IPS-NIHi7 (cell line): ENCODE results near the gene EHD2.
A peak's percentile ranks its signal among the peaks of the same experiment; 100 is the strongest.
"Not testable (repeated sequence)": the region's sequence is repeated elsewhere in the genome, so short reads cannot be mapped to it uniquely, and the experiment has no call there.

Experiments used
- DNase-seq: peaks from one replicate; pipeline ENCODE4 v3.0.0; 2012; ENCODE audit warnings: mixed read lengths; ENCODE audit errors: extremely low spot score

EHD2 gene

DNA sequence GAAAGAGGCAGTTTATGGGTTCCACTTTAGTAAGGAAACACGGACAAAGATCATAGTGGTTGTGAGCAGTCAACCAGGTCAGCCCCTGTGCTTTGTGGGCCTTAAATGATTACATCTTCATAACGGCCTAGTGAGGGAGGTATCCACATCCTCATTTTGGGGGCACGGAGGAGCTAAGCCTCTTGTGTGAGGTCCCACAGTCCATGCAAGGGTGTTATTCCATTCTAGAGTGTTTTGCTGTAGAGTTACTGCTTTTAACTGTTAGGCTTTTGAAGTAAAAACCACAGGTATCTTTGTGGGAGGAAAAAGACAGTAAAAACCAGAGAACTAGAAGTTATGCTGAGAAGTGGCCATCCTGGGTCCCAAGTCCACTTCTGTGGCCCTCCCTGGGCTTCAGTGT, 36.1 kb downstream of the EHD2 start:
- DNase-seq, result no peak

DNA sequence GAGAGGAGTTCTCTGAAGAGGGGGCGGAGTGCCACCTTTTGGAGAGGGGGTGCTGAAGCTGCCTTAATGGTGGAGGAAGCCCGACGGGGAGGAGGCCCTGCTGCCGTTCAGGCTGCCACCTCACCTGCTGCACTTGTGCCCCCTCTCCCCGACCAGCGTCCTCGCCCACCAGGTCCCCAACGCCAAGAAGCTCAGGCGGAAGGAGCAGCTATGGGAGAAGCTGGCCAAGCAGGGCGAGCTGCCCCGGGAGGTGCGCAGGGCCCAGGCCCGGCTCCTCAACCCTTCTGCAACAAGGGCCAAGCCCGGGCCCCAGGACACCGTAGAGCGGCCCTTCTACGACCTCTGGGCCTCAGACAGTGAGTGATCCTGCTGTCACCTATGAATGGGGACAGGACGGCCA, 37.5 kb downstream of the EHD2 start:
- no peak for DNase-seq

DNA sequence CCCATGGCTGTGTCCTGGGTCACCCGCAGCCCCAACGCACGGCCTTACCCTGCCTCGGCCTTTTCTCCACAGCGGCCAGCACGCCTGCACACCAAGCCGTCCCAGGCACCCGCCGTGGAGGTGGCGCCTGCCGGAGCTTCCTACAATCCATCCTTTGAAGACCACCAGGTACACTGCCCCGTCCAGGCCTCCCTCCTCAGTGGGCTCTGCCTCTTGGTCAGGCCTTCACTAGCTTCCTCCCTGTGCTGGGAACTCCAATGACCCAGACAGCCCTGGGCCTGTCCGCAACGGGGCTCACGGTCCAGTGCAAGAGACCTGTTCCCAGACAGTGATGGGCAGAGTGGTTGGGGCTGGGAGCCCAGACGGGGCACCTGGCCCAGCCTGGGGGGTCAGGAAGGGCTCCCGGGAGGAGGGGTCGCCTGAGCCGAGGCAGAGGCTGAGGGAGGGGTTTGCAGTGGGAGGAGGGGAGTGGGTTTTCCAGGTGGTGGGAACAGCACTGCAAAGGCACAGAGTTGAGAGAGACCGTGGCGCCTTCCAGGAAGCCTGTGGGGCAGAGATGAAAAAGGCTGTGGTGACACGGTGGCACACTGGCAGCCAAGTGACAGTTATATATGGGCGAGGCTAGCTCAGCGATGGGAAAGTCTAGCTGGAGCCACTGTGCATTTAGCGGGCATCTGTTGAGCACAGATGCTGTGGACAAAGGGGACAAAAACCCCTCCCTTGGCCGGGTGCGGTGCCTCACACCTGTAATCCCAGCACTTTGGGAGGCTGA, 39.4 kb downstream of the EHD2 start:
- DNase-seq, result no peak

DNA sequence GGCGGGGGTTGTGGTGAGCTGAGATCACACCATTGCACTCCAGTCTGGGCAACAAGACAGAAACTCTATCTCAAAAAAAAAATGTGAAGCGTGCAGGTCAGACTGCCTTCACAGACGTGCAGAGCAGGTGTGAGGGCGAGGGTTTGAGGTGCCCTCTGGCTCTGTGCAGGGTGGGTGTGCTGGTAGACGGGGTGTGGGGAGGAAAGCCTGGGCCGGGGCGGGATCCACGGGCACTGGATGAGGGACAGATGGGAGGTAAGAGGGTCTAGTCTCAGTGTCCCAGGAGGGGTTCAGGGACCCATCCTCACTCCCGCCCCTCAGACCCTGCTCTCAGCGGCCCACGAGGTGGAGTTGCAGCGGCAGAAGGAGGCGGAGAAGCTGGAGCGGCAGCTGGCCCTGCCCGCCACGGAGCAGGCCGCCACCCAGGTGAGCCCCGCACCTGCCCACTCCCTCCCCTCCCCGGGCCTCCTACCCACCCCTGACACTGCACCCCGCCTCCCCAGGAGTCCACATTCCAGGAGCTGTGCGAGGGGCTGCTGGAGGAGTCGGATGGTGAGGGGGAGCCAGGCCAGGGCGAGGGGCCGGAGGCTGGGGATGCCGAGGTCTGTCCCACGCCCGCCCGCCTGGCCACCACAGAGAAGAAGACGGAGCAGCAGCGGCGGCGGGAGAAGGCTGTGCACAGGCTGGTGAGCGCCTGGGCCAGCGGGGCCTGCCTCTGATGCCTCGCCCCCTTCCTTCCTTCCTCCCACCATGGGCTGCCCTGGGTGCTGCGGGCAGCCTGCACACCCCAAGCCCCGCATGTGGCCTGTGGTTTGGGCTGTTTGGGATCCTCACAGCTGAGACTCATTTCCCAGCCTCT, 41.2 kb downstream of the EHD2 start:
- DNase-seq, result no peak

DNA sequence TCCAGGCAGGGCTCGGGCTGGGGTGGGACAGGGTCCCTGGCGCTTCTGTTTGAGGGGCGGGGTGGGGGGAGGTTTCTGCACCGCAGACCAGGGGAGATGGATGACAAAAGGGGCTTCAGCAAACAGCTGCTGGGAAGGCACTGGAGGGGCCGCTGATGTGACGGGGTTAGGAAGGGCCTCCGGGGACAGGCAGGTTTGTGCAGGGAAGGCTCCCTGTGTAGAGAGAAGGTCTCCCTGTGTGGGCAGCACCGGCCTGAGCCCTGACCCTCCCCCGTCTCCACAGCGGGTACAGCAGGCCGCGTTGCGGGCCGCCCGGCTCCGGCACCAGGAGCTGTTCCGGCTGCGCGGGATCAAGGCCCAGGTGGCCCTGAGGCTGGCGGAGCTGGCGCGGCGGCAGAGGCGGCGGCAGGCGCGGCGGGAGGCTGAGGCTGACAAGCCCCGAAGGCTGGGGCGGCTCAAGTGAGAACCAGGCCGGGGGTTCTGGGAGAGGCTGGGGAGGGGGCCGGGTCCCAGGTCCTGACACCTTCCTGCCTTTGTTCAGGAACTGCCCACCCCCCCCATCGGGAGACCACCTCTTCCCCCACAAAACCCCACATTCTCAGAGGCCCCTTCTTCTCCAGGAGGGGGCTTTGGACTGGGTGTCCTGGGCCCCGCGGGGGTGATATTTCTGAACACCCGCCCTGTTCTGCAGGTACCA, 42.0 kb downstream of the EHD2 start:
- DNase-seq, result no peak

DNA sequence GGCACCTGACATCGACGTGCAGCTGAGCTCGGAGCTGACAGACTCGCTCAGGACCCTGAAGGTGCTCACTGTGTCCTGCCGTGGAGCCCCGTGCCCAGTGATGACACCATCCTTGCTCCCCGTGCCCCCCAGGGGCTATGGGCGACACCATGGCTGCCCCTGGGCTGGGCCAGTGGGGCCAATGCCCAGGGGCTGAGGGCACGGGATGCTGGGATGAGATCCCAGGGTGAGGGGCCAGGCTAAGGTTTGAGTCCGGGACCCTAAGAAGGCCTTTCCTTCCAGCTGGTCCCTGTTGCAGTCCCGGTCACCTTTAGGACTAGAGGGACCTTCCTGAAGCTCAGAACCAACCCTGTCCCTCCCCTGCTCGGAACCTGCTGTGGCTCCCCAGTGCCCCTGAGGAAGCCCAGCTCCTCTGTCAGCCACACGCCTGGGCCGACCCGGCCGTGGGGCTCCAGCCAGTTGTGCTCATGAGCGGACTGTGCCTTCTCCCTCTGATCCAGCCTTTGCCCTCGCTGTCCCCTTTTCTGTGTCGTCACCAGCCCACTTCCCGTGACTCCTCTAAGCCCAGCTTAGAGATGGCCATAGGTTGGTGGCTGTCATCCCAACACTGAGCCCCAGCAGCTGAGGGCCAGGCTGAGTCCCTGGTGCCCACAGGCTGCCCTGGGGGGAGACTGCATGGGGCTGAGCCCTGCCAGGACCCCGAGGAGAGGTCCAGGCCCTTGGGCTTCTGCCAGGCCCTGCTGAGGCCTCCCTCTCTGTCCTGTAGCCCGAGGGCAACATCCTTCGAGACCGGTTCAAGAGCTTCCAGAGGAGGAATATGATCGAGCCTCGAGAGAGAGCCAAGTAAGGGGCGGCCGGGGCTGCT, 42.8 kb downstream of the EHD2 start:
- DNase-seq, result no peak

DNA sequence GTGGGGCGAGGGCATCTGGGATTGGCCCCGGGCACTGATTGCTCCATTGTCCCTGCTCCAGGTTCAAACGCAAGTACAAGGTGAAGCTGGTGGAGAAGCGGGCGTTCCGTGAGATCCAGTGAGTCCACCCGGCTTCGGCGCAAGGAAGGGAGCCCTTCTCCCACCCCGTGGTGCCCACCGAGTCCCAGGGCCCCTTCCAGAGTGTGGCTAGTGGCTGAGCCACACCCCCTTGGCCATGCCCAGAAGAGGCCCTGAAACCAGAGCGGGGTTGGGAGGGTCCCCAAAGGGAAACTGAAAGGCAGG, 43.4 kb downstream of the EHD2 start:
- no peak for DNase-seq

DNA sequence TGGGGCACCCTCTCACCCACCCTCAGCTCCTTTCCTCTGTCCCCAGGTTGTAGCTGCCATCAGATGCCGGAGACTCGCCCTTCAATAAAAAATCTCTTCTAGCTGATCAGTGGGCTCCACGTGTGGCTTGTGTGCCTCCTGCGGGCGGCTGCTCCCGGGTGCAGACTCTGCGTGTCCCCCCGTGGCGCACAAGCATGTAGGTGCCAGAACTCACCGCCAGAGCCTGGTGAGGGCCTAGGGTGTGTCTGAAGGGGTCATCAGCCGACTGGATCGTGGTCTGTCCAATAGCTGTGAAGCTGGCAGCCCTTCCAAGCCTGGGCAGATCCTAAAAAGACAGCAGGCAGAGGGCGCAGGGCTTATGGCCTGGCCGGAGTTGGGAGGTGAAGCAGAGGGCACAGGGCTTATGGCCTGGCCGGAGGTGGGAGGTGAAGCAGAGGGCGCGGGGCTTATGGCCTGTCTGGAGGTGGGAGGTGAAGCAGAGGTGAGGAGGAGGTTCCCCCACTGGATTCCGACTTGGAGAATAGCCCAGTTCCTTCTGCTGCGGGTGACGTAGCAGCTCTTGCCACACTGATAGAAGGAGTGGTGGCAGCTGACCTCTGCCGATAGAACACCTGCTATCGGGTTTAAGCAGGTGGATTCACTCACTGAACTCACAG, 43.9 kb downstream of the EHD2 start:
- no peak for DNase-seq

DNA sequence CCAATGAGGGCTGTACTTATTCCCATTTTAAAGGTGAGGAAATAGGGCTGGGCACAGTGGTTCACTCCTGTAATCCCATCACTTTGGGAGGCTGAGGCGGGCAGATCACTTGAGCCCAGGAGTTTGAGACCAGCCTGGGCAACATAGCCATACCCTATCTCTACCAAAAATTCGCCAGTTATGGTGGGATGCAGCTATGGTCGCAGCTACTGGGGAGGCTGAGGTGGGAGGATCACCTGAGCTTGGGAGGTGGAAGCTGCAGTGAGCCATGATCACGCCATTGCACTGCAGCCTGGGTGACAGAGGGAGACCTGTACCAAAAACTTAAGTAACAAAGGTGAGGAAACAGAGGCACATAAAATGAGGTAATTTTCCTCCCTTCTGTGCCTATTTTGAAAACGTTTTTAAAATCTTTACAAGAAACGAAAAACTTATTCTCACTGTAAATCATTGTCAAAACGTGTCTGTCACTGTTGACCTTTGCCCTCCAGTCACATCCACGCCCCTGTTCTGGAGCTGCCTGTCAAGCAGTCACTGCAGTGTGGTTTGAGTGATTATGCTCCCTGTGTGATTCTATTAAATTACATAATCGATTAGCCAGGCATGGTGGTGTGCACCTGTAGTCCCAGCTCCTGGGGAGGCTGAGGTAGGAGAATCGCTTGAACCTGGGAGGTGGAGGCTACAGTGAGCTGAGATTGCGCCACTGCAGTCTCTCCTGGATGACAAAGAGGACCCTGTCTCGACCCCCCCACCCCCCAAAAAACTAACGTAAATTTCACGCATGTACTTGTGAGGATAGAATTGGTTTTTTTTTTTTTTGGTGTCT, 44.6 kb downstream of the EHD2 start:
- DNase-seq, result no peak

DNA sequence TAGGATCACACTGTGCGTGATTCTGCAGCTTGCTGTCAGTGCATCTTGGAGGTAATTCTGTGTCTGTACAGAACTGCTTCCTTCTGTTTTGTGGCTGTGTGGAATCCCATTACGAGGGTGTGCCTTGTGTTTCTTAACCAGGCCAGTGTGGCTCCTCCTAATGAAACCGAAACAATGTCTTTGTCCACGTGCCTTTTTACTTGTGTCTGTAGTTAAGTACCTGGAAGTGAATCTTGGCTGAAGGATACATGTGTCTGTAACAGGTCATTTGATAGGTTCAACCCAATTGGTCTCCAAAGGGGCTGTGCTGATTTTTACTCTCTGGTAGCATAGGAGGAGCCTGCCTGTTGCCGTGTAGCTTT, 45.2 kb downstream of the EHD2 start:
- DNase-seq, result no peak

DNA sequence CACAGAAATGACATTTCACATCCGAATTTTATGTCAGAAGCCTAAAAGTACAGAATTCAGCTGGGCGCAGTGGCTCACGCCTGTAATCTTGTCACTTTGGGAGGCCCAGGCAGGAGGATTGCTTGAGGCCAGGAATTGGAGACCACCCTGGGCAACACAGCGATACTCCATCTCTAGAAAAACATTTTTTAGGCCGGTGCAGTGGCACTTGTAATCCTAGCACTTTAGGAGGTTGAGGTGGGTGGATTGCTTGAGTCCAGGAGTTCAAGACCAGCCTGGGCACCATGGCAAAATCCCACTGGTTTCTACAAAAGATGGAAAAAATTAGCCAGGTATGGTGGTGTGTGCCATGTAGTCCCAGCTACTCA, 47.4 kb downstream of the EHD2 start:
- DNase-seq, result no peak

DNA sequence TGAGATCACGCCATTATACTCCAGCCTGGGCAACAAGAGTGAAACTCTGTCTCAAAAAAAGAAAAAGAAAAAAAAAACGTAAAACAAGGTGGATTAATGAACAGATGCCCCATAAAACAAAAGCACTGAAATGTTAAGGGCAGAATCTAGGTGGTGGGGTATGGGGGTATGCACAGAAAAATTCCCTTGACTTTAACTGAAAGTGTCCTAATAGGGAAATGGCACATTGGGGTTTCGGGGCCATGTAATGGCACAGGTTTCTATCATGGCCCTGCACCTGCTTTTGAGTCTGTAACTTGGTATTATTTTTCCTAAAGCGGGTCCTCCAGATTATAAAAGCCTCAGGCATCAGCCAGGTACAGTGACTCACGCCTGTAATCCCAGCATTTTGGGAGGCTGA, 48.3 kb downstream of the EHD2 start:
- DNase-seq, result no peak

DNA sequence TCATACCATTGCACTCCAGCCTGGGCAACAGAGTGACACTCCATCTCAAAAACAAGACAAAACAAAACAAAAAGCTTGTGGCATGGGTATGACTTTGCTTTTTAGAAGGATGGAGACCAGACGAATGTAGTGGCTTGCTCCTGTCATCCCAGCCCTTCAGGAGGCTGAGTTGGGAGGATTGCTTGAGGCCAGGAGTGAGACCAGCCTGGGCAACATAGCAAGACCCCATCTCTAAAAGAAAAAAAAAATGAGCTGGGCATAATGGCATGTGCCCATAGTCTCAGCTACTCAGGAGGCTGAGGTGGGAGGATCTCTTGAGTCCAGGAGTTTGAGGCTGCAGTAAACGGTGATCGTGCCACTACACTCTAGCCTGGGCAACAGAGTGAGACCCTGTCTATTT, 48.9 kb downstream of the EHD2 start:
- no peak for DNase-seq

DNA sequence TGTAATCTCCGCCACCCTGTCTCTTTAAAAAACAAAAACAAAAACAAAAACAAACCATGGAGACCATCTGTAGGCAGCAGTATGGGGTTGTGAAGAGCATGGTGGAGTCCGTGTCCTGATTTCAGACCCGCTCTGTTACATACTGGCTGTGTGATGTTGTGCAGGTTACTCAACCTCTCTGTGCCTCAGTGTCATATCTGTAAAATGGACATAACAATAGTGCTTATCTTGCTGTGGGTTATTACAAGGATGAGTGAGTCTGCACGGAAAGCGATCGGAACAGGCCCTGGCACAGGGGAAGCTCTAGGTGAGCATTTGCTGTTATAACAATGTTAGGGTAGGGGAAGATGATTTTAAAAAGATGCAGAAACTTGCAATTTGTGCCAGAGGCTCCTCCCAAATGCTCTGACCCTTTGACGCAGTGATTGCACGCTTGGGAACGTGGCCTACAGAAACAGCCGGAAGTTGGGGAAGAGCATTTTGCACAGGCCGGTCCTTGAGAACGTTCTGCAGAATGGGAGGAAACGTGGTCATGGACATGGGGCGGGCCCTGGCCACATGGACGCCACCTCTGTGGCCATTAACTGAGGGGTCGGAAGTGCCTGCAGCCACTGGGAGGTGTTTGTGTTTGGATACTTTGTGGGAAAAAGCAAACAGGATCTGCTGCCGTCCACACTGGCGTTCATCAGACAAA, 49.5 kb downstream of the EHD2 start:
- no peak for DNase-seq

DNA sequence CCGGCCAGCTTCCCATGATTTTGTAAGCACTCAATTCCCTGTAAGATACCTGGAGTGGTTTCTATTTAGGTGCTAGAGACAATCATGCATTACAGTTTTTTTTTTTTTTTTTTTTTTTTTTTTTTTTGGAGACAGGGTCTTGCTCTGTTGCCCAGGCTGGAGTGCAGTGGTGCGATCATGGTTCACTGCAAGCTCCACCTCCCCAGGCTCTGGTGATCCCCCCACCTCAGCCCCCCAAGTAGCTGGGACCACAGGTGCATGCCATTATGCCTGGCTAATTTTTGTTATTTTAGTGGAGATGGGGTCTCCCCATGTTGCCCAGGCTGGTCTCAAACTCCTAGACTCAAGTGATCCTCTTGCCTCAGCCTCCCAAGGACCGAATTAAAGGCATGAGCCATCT, 51.5 kb downstream of the EHD2 start:
- DNase-seq, result not testable (repeated sequence)

DNA sequence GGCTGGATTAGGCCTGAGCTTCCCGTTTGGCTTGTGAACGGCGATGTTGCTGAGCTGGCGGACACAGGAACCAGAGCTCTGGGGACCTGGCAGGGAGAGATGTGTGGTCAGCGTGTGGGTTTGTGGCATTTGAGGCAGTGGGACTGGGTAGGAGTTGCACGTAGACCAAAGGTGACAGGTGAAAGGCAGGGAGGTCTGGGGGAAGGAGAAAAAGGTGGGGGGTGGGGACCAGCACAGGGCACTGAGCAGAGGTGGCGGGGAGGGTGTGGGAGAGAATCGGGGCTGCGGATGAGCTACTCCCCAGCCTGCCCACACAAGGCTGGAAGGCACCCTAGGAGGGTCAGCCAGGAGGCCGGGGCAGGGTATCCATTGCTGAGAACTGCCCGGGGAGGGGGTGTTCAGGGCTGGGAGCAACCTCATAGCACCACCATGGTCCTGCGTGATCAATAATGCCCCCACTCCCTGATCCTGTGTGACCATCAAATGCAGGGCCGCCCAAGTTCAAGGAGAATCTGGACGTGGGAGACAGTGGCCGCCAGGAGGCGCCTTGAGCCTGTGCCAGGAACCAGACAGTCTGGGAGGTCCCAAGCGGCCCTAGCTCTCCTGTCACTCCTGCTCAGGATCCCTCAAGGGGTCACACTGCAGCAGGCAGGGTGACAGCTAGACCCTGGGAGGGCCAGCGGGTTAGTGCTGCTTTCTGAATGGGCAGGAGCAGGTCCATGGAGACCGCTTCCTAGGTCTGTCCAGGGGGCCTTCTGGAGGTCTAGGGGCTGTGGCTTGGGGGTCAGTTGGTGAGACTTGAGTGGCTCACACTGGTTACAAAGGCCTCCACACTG, 52.5 kb downstream of the EHD2 start:
- DNase-seq, result peak; percentile 80

DNA sequence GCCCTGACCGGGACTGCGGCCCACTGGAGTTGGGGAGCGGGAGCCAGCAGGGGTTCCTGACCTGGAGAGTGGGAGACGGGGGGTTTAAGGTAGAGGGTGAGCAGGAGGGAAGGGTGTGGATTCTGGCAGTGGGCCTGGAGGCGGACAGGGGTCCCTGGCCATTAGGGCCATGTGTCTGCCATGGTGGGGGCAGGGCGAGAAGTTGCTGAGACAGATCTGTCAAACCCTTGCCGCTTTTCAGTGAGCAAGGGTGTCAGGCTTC, 53.1 kb downstream of the EHD2 start:
- DNase-seq, result no peak

DNA sequence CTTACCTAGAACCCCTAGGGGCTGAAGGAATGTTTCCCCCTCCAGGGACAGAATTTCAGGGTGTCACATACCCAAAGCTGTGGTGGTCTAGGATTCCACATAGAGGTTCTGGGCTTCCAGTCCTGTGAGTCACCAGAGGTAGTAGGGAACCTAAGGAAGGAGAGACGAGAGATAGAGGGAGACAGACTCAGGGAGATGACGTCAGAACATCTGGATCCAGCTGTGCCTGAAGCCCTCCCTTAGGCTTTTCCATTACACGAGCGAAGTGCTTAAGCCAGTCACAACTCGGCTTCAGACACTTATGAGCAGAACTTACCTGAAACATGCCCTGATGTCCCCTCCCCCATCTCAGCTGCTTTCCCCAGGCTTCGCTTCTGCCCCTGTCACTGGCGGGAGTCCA, 53.4 kb downstream of the EHD2 start:
- no peak for DNase-seq

DNA sequence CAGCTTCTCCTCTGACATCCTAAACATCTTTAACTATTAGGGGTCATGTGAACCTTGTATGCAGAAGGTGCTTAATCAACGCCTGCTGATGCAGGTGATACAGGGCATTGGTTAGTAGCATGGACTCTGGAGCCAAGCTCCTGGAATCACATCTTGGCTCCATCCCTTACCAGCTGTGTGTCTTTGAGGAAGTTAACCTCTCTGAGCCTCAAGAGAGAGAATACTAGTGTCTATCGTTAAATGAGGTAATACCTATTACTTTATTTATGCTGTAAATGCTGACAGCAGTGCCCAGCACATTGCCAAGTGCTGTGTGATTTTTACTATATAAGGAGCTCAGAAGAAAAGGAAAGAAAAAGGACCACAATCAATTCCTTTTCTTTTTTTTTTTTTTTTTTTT, 54.1 kb downstream of the EHD2 start:
- DNase-seq, result no peak
